Loucy (cell line): Measurements from ENCODE around the gene PNMA8C.

Experiments used
- H2AFZ ChIP-seq: fragments of 200-600 bp; sonication (generic); 2 replicates; pipeline ENCODE4 v1.6.0; 2016; ENCODE audit warnings: antibody characterized with exemption, mild to moderate bottlenecking, low read length, moderate library complexity
- H3F3A ChIP-seq: fragments of 200-600 bp; 2 replicates; pipeline ENCODE4 v1.6.0; 2016; ENCODE audit warnings: antibody characterized with exemption, low read depth, mild to moderate bottlenecking
- H3K27me3 ChIP-seq: fragments of 200-600 bp; sonication (generic); 2 replicates; pipeline ENCODE4 v1.6.1; 2014; ENCODE audit warnings: low read length, mild to moderate bottlenecking; ENCODE audit not compliant: insufficient read depth, poor library complexity, severe bottlenecking
- H3K36me3 ChIP-seq: fragments of 200-600 bp; sonication (generic); 2 replicates; pipeline ENCODE4 v1.6.1; 2016; ENCODE audit warnings: low read length; ENCODE audit not compliant: insufficient read depth
- H3K4me1 ChIP-seq: fragments of 200-600 bp; sonication (generic); 2 replicates; pipeline ENCODE4 v1.5.1; 2014; ENCODE audit warnings: low read length, mild to moderate bottlenecking; ENCODE audit not compliant: insufficient read depth, poor library complexity, severe bottlenecking
- H3K4me2 ChIP-seq: fragments of 200-600 bp; sonication (generic); 2 replicates; pipeline ENCODE4 v1.6.0; 2014; ENCODE audit warnings: antibody characterized with exemption, low read length, low read depth, mild to moderate bottlenecking; ENCODE audit not compliant: poor library complexity, severe bottlenecking
- H3K4me3 ChIP-seq: fragments of 200-600 bp; sonication (generic); 2 replicates; pipeline ENCODE4 v1.5.1; 2014; ENCODE audit warnings: low read length, mild to moderate bottlenecking, mixed read lengths; ENCODE audit not compliant: poor library complexity, severe bottlenecking
- H3K79me2 ChIP-seq: fragments of 200-600 bp; sonication (generic); 2 replicates; pipeline ENCODE4 v1.6.1; 2014; ENCODE audit warnings: low read length; ENCODE audit not compliant: insufficient read depth
- H3K9ac ChIP-seq: fragments of 200-600 bp; sonication (generic); 2 replicates; pipeline ENCODE4 v1.6.0; 2014; ENCODE audit warnings: mild to moderate bottlenecking, low read depth, low read length, moderate library complexity; ENCODE audit not compliant: poor library complexity, severe bottlenecking
- H3K9me2 ChIP-seq: fragments of 200-600 bp; sonication (generic); replicated peaks from 2 replicates; pipeline ENCODE4 v1.6.1; 2016; ENCODE audit warnings: low read depth, low read length, mixed read lengths
- H3K9me3 ChIP-seq: fragments of 200-600 bp; sonication (generic); 2 replicates; pipeline ENCODE4 v1.6.1; 2014; ENCODE audit warnings: mild to moderate bottlenecking, antibody characterized with exemption, low read length, low read depth; ENCODE audit not compliant: insufficient read depth
- H4K20me1 ChIP-seq: fragments of 200-600 bp; sonication (generic); 2 replicates; pipeline ENCODE4 v1.6.0; 2014; ENCODE audit warnings: antibody characterized with exemption, low read length, mild to moderate bottlenecking; ENCODE audit not compliant: insufficient read depth, poor library complexity, severe bottlenecking
- CTCF ChIP-seq: fragments of 200-600 bp; sonication (generic); conservative IDR thresholded peaks from 2 replicates; pipeline ENCODE4 v1.5.1; 2014; ENCODE audit warnings: mild to moderate bottlenecking, antibody characterized with exemption, low read length
- EZH2phosphoT487 ChIP-seq: fragments of 200-600 bp; IDR thresholded peaks from 2 replicates; pipeline ENCODE4 v1.6.1; 2018; ENCODE audit warnings: antibody characterized with exemption, mild to moderate bottlenecking, moderate library complexity, borderline replicate concordance

PNMA8C gene

GRCh38 chr19:46413262-46414031 is 15.3 kb downstream of the PNMA8C start, which contains the start of gene CCDC8:
CCDC8 (minus strand) TSS chr19:46413564; CDS start chr19:46412810, 754 bp downstream.
- H3K9me3 ChIP-seq, result no peaks in the 10 kb centered on the region
- H3K4me1 ChIP-seq, result peaks cover 4% of the 10 kb centered on the region
- no peak within 1 kb of the TSS for H3K9ac ChIP-seq
- H3K4me2 ChIP-seq, result no peak within 1 kb of the TSS
- H3K27me3 ChIP-seq, result no peaks in the 10 kb centered on the region
- H3F3A ChIP-seq, result no peaks in the 10 kb centered on the region
- no peaks in the 10 kb centered on the region for H3K79me2 ChIP-seq
- no peak within 1 kb of the TSS for H2AFZ ChIP-seq
- TF ChIP-seq EZH2phosphoT487, result no peak
- TF ChIP-seq CTCF, result no peak
- no peaks in the 10 kb centered on the region for H3K36me3 ChIP-seq
- H3K4me3 ChIP-seq, result no peak within 1 kb of the TSS
- no peaks in the 10 kb centered on the region for H3K9me2 ChIP-seq
- no peaks in the 10 kb centered on the region for H4K20me1 ChIP-seq

DNA sequence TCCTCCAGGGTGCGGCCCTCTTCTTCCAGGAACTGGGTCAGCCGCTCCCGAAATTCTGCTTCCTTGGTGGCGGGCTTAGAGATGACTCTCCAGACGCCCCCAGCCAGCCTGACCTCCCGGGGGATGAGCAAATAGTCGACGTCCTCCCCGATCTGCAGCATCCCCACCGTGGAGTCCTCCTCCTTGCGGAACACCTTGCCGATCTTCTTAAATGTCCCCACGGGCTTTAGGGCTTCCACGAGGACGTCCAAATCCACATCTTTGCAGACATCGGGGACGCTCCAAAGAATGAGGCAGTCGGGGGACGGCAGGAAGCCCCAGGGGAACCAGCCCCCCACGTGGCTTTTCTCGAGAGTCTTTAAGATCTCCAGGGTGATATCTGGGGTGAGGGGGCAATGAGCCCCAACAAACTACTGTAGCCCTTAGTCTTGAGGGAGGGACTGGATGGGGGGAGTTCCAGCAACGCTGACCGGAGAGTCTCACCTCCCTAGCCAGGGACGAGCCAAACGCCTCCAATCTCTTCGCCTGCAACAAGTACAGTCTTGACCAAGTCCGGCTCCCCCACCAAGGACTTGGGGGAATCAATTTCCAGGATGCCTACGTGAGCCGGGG is 16.0 kb downstream of the PNMA8C start:
- H3K79me2 ChIP-seq, result no peaks in the 10 kb centered on the region
- peaks cover 4% of the 10 kb centered on the region for H3K4me1 ChIP-seq
- no peak for TF ChIP-seq CTCF
- no peak for TF ChIP-seq EZH2phosphoT487
- no peak overlapping the region for H3K4me3 ChIP-seq
- H3K9me3 ChIP-seq, result no peaks in the 10 kb centered on the region
- no peak overlapping the region for H3K4me2 ChIP-seq
- H3K9me2 ChIP-seq, result no peaks in the 10 kb centered on the region
- H3F3A ChIP-seq, result no peaks in the 10 kb centered on the region
- H4K20me1 ChIP-seq, result no peaks in the 10 kb centered on the region
- H3K36me3 ChIP-seq, result no peaks in the 10 kb centered on the region
- H3K9ac ChIP-seq, result no peak overlapping the region
- no peaks in the 10 kb centered on the region for H3K27me3 ChIP-seq
- no peak overlapping the region for H2AFZ ChIP-seq

GRCh38 chr19:46411925-46412649 is 16.6 kb downstream of the PNMA8C start:
- no peaks in the 10 kb centered on the region for H3K9me2 ChIP-seq
- TF ChIP-seq CTCF (no peak), EZH2phosphoT487 (no peak)
- no peaks in the 10 kb centered on the region for H3K79me2 ChIP-seq
- no peak overlapping the region for H3K9ac ChIP-seq
- H3K4me2 ChIP-seq, result no peak overlapping the region
- H2AFZ ChIP-seq, result no peak overlapping the region
- no peaks in the 10 kb centered on the region for H4K20me1 ChIP-seq
- H3K27me3 ChIP-seq, result no peaks in the 10 kb centered on the region
- H3K4me3 ChIP-seq, result no peak overlapping the region
- peaks cover 4% of the 10 kb centered on the region for H3K4me1 ChIP-seq
- H3F3A ChIP-seq, result no peaks in the 10 kb centered on the region
- no peaks in the 10 kb centered on the region for H3K9me3 ChIP-seq
- no peaks in the 10 kb centered on the region for H3K36me3 ChIP-seq
